Adrenal gland (tissue), 5 donors: ENCODE measurements around the gene CHST8.

Experiments used
- CTCF ChIP-seq, 6 experiments: fragments of 450-650 bp in 4 of 6; fragments of 200-600 bp in 2 of 6; sonication (generic) in 1 of 6; IDR thresholded peaks; 1 replicate in 5 of 6; 2 replicates in 1 of 6; pipeline versions ENCODE4 v1.5.1 to v1.8.0; 2016 to 2021; ENCODE audit warnings: antibody characterized with exemption in 6 of 6, mild to moderate bottlenecking in 2 of 6, moderate library complexity in 1 of 6
- POLR2A ChIP-seq, 2 donors: fragments of 450-650 bp; IDR thresholded peaks; one replicate each; pipeline ENCODE4 v1.6.1; 2017; ENCODE audit warnings: antibody characterized with exemption in 2 of 2, mild to moderate bottlenecking in 2 of 2, moderate library complexity in 1 of 2
- donor health status: DM: no; HTN: no; CAD: no.

GRCh38 chr19:33746159-33746558, 124.4 kb downstream of the CHST8 start:
- TF ChIP-seq CTCF (IDR thresholded peaks at IDR 0.05), result no peak
- no peak for TF ChIP-seq POLR2A (IDR thresholded peaks at IDR 0.05)
